Islet precursor cell (in vitro differentiated cells): Measurements from ENCODE around the gene RRAS2.
A peak's percentile ranks its signal among the peaks of the same experiment; 100 is the strongest.
"Not testable (repeated sequence)": the region's sequence is repeated elsewhere in the genome, so short reads cannot be mapped to it uniquely, and the experiment has no call there.

ENCODE experiments used
- DNase-seq: peaks from one replicate; pipeline ENCODE4 v3.0.0-alpha.2; 2018

RRAS2 gene

DNA sequence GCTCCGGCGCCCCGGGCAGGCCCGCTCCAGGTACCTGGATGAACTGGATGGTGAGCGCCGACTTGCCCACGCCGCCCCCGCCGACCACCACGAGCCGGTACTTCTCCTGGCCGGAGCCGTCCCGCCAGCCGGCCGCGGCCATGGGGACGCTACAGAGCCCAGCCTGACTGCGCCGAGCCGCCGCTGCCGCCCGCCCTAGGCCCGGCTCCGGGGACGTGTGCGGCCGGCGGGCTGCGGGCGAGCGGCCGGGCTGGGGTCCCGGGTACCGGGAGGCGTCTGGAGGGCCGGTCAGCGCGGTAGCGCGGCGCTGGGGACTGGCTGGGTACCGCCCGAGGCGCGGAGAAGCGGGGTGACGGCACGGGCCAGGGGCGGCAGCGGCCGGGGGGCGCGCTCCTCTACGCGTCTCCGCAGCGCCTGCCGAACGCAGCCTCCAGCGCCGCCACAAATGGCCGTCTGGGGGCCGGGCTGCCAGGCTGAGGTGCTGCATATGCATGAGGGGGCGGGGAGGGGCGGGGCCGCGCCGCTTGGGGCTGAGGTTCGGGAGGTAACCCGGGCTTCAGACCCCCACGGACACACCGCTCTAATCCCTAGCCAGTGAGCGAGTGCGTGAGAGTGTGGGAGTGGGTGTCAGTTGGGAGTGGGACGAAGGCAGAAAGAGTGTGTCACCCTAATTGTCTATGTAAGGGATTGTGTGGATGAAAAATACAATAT is at the start of gene RRAS2:
Gene RRAS2, minus strand, starts transcription at position 455 of the 711 bp plus-strand sequence. Its CDS starts 313 bp downstream, at position 142.
- peak; percentile 92 for DNase-seq

GRCh38 chr11:14408612-14409011 is 49.6 kb upstream of the RRAS2 start:
- no peak for DNase-seq

DNA sequence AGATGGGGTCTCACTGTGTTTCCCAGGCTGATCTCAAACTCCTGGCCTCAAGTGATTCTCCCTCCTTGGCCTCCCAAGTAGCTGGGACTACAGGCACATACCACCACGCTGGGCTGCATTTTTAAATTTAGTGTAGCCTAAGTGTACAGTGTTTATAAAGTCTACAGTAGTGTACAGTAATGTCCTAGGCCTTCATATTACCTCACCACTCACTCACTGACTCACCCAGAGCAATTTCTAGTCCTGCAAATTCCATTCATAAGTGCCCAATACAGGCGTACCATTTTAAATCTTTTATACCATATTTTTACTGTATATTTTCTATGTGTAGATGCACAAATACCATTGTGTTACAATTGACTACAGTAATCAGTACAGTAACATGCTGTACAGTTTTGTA is 47.1 kb upstream of the RRAS2 start:
- DNase-seq = not testable (repeated sequence)

DNA sequence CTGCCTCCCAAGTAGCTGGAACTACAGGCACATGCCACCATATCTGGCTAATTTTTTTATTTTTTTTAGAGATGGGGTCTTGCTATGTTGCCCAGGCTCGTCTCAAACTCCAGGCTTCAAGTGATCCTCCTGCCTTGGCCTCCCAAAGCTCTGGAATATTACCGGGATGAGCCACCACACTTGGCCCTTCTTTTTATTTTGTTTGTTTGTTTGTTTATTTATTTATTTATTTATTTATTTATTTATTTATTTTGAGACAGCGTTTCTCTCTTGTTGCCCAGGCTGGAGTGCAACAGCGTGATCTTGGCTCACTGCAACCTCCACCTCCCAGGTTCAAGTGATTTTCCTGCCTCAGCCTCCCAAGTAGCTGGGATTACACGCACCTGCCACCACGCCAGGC is 44.5 kb upstream of the RRAS2 start:
- DNase-seq = not testable (repeated sequence)

GRCh38 chr11:14399087-14399486 is 40.1 kb upstream of the RRAS2 start:
- no peak for DNase-seq

DNA sequence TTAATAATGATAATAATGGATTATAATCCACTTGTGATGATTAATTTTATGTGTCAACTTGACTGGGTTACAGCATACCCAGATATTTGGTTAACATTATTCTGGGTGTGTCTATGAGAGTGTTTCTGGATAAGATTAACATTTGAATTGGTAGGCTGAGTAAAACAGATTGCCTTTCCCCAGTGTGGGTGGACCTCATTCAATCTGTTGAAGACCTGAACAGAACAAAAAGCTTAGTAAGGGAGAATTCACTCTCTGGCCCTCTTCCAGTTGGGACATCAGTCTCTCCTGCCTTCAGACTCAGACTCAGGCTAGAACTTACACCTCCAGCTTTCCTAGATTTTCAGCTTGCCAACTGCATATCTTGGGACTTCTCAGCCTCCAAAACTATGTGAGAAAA is 37.3 kb upstream of the RRAS2 start:
- no peak for DNase-seq

GRCh38 chr11:14393889-14394288 is 34.9 kb upstream of the RRAS2 start:
- DNase-seq = no peak

DNA sequence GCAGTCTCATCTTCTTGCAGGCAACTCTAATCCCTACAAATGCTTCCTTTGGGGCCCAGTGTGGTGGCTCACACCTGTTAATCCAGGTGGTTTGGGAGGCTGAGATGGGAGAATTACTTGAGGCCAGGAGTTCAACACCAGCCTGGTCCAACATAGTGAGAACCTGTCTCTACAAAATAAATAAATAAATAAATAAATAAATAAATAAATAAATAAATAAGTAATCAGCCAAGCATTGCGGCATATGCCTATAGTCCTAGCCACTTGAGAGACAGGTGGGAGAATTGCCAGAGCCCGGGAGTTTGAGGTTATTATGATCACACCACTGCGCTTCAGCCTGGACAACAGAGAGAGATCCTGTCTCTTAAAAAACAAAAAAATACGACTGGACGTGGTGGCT is 34.1 kb upstream of the RRAS2 start:
- DNase-seq = no peak

DNA sequence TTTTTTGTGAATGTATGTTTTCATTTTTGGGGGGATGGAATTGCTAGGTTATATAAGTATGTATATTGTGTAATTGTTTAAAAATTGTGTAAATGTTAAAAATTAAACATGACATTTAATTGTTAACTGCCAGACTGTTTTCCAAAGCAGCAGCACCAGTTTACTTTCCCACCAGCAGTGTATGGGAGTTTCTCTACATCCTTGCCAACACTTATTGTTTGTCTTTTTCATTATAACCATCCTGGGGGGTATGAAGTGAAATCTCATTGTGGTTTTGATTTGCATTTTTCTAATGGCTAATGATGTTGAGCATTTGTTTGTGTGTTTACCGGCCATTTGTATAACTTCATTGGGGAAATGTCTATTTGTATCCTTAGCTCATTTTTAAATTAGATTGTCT is 31.7 kb upstream of the RRAS2 start:
- DNase-seq = no peak

DNA sequence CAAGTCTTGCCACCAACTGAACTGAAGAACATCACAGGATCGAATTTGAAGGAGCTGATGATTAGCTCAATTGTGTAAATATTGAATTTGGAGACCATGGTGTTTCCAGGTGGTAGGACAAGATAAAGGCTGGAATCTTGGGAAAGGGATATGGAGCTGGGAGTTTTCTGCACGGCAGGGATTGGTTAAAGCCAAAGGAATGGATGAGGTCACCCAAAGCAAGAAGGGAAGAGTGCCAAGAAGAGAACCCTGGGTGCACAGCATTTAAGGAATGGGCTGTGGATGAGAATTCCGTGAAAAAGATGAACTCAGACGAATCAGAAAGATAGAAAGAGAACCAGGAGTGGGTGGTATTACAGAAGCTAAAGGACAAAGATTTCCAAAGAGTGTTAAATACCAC is 29.4 kb upstream of the RRAS2 start:
- no peak for DNase-seq

DNA sequence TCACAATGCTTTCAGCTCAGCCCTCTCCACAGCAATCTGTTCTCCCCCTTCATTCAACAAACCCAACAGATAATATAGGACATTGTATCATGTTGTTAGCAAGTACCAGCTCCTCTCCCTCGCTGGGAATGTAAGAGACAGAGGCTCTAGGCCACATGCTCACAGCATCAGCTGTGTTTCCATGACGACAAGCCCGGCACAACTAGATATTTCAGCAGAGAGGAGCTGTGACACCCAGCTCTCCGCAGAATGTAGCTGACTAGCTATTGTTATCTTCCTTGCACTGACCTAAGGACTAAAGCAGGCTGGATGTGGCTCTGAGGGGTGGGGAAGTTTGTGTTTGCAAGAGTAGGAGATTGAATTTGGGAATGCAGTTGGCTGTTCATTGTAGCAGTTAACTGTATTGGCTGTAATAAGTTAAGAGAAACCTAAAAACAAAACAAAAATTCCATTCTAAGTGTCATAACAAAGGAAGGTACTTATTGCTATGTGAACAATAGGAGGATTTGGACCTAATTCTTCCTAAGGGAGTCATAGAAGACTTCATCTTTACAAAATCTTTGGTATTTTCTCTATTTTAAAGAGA is 28.0 kb upstream of the RRAS2 start:
- DNase-seq = peak; percentile 72

DNA sequence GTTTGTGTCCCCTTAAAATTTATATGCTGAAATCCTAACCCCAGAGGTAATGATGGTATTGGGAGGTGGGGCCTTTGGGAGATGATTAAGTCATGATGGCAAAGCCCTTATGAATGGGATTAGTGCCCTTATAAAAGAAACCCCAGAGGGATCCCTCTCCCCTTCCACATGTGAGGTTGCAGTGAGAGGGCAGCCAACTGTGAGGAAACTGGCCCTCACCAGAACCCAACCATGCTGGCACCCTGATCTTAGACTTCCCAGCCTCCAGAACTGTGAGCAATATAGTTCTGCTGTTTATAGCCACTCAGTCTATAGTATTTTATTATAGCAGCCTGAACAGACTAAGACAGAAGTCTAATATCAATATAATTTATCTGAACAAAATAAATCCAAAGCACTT is 27.1 kb upstream of the RRAS2 start:
- no peak for DNase-seq

- no peak for DNase-seq
Observed at GRCh38 chr11:14384338-14384737, 25.4 kb upstream of the RRAS2 start.

- no peak for DNase-seq
Observed at GRCh38 chr11:14381968-14382367, 23.0 kb upstream of the RRAS2 start.

DNA sequence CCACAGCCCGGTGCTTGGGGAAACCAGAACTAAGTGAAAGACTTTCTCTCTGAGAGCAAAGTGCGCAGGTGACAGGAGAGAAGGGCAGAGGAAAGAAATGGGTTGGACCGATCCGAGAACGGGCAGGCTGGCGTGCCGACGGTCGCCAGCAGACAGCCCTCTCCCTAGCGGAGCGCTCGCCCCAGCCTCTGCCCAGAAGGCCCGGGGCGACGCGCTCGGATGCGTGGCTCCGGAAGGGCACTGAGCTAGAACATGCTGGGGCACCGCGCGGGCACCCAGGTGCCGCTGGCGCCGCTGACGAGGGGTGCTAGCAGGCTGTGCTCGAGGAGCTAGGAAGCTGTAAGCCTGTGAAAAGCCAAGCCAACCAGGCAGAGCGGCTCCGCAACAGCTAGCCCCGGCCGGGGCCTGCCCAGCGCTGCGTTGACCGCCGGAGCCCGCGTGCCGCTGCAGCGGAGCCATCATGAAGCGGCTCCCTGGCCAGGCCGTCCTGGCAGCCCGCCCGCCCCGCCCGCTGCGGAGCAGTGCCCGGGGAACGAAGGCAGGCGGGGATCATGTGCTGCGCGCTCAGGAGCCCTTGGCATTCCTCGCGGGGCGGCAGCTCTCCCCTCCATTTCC is 22.1 kb upstream of the RRAS2 start:
- peak; percentile 72 for DNase-seq

- no peak for DNase-seq
Observed at GRCh38 chr11:14380125-14380936, 21.3 kb upstream of the RRAS2 start.

- DNase-seq = no peak
Observed at GRCh38 chr11:14378171-14378570, 19.2 kb upstream of the RRAS2 start.

- DNase-seq = no peak
Observed at GRCh38 chr11:14376920-14377319, 17.9 kb upstream of the RRAS2 start.

DNA sequence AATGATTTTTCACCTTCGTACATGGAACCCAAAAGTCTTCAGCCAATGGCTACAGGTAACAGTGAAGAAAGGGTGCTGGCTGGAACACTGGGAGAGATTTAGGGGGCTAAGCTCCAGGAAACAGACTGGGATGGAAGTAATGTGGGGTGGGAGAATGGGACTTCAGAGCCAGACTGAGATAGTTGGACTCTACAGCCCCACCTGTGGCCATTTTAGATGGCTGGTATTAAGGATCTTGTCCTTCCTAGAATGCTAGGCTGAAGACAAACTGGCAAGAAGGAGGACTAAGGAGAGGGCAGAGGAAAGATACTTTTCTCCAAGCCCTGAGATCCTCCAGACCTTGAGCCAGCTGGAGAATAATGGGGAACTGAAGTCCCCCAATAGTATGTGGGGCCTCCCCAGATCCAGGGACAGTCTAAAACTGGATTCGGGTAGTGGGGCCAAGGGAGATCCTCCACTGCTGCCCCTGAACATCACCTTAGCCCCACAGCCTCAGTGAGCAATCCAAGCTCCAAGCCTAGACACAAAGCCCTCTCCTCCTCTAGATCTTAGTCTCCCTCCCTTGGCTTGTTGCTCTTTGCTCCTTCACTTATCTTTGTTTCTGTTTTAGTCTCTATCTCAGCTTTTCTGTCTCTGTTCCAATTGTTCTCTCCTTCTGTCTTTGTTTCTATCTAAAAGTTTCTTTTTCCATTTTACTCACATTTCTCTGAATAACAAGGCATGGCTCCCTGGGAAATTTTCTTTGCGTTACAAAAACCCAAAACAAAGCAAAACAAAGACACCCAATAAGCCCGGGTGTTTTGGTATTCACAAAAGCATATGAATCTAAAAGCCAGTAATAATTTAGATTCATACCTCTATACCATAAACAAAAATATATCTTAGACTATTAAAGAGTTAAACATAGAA is 16.2 kb upstream of the RRAS2 start:
- DNase-seq = no peak

GRCh38 chr11:14373941-14374646 is 15.1 kb upstream of the RRAS2 start:
- DNase-seq = no peak

- no peak for DNase-seq
Observed at GRCh38 chr11:14372011-14372410, 13.0 kb upstream of the RRAS2 start.

GRCh38 chr11:14371249-14371648 is 12.3 kb upstream of the RRAS2 start:
- DNase-seq = no peak
